Measurements from ENCODE around the gene PTCD1.

PTCD1 gene

GRCh38 chr7:99457650-99458493, 19.3 kb upstream of the PTCD1 start:
- H3K4me3 ChIP-seq (ENCODE audit: low read depth in 1 of 2, low read length in 2 of 2), result no peak overlapping the region
- no peak overlapping the region for H3K27ac ChIP-seq (ENCODE audit: low read length)
- peaks cover 11% of the 10 kb centered on the region for H3K4me1 ChIP-seq (ENCODE audit: insufficient read depth, low read length)
- H2AFZ ChIP-seq (ENCODE audit: low read depth, low read length), result no peak overlapping the region
- H3K9me3 ChIP-seq (ENCODE audit: insufficient read depth, low read length, severe bottlenecking), result no peaks in the 10 kb centered on the region
- DNase-seq, result no peak
- H3K79me2 ChIP-seq (ENCODE audit: insufficient read depth, low read length), result peaks cover 73% of the 10 kb centered on the region
- H4K20me1 ChIP-seq (ENCODE audit: insufficient read depth, low read length), result peaks cover 82% of the 10 kb centered on the region
- H3K4me2 ChIP-seq (ENCODE audit: insufficient read depth, low read length), result no peak overlapping the region
- H3K36me3 ChIP-seq (ENCODE audit: insufficient read depth, low read length), result peaks cover 96% of the 10 kb centered on the region
- no peak overlapping the region for H3K9ac ChIP-seq (ENCODE audit: low read depth, low read length)
- no peak for ATAC-seq (ENCODE audit: insufficient read depth, low read depth)
- TF ChIP-seq EZH2 (IDR thresholded peaks at IDR 0.05; ENCODE audit: borderline replicate concordance, low read depth, low read length, severe bottlenecking) (no peak), CTCF (IDR thresholded peaks at IDR 0.05; ENCODE audit: borderline replicate concordance, extremely low read depth, low read length, poor library complexity, severe bottlenecking) (no peak)
- H3K27me3 ChIP-seq (ENCODE audit: insufficient read depth, low read length, poor library complexity), result no peaks in the 10 kb centered on the region

- Histone ChIP-seq H3K79me2 (ENCODE audit: insufficient read depth, low read length) (peaks cover 67% of the 10 kb centered on the region), H3K4me1 (ENCODE audit: insufficient read depth, low read length) (peaks cover 8% of the 10 kb centered on the region), H3K27me3 (ENCODE audit: insufficient read depth, low read length, poor library complexity) (no peaks in the 10 kb centered on the region), H3K9ac (ENCODE audit: low read depth, low read length) (no peak overlapping the region), H2AFZ (ENCODE audit: low read depth, low read length) (no peak overlapping the region), H3K4me3 (ENCODE audit: low read depth in 1 of 2, low read length in 2 of 2) (no peak overlapping the region), H3K4me2 (ENCODE audit: insufficient read depth, low read length) (no peak overlapping the region), H4K20me1 (ENCODE audit: insufficient read depth, low read length) (peaks cover 85% of the 10 kb centered on the region), H3K9me3 (ENCODE audit: insufficient read depth, low read length, severe bottlenecking) (no peaks in the 10 kb centered on the region), H3K27ac (ENCODE audit: low read length) (no peak overlapping the region), H3K36me3 (ENCODE audit: insufficient read depth, low read length) (peaks cover 98% of the 10 kb centered on the region)
- no peak for TF ChIP-seq EZH2 (IDR thresholded peaks at IDR 0.05; ENCODE audit: borderline replicate concordance, low read depth, low read length, severe bottlenecking)
- no peak for TF ChIP-seq CTCF (IDR thresholded peaks at IDR 0.05; ENCODE audit: borderline replicate concordance, extremely low read depth, low read length, poor library complexity, severe bottlenecking)
- DNase-seq (no peak), ATAC-seq (ENCODE audit: insufficient read depth, low read depth) (no peak)
Observed at GRCh38 chr7:99457050-99457649, 18.6 kb upstream of the PTCD1 start.

GRCh38 chr7:99456288-99456687, 17.7 kb upstream of the PTCD1 start:
- H4K20me1 ChIP-seq (ENCODE audit: insufficient read depth, low read length), result peaks cover 81% of the 10 kb centered on the region
- H3K4me3 ChIP-seq (ENCODE audit: low read depth in 1 of 2, low read length in 2 of 2), result no peak overlapping the region
- no peaks in the 10 kb centered on the region for H3K27me3 ChIP-seq (ENCODE audit: insufficient read depth, low read length, poor library complexity)
- ATAC-seq (ENCODE audit: insufficient read depth, low read depth) (no peak), DNase-seq (no peak)
- H3K79me2 ChIP-seq (ENCODE audit: insufficient read depth, low read length), result peaks cover 59% of the 10 kb centered on the region
- H3K27ac ChIP-seq (ENCODE audit: low read length), result no peak overlapping the region
- H3K36me3 ChIP-seq (ENCODE audit: insufficient read depth, low read length), result peaks cover 98% of the 10 kb centered on the region
- peaks cover 5% of the 10 kb centered on the region for H3K4me1 ChIP-seq (ENCODE audit: insufficient read depth, low read length)
- H3K9ac ChIP-seq (ENCODE audit: low read depth, low read length), result no peak overlapping the region
- no peak overlapping the region for H2AFZ ChIP-seq (ENCODE audit: low read depth, low read length)
- no peak for TF ChIP-seq EZH2 (IDR thresholded peaks at IDR 0.05; ENCODE audit: borderline replicate concordance, low read depth, low read length, severe bottlenecking)
- TF ChIP-seq CTCF (IDR thresholded peaks at IDR 0.05; ENCODE audit: borderline replicate concordance, extremely low read depth, low read length, poor library complexity, severe bottlenecking), result no peak
- no peak overlapping the region for H3K4me2 ChIP-seq (ENCODE audit: insufficient read depth, low read length)
- H3K9me3 ChIP-seq (ENCODE audit: insufficient read depth, low read length, severe bottlenecking), result no peaks in the 10 kb centered on the region

Measured in DND-41 (cell line).